ENCODE results near the gene EIF3K.

The EIF3K gene

GRCh38 chr19:38665950-38666662 lies 47.1 kb downstream of the EIF3K start:
- DNase-seq (ENCODE audit: low read depth) = no peak

- DNase-seq (ENCODE audit: low read depth) = no peak
Measured at GRCh38 chr19:38666663-38667511, 47.9 kb downstream of the EIF3K start.

- DNase-seq (ENCODE audit: low read depth) = no peak
Measured at GRCh38 chr19:38667661-38668171, 48.7 kb downstream of the EIF3K start.

- DNase-seq (ENCODE audit: low read depth) = no peak
Measured at GRCh38 chr19:38669552-38669951, 50.6 kb downstream of the EIF3K start.

- no peak for DNase-seq (ENCODE audit: low read depth)
Measured at GRCh38 chr19:38670921-38671398, 52.0 kb downstream of the EIF3K start.

GRCh38 chr19:38671654-38672053 lies 52.7 kb downstream of the EIF3K start:
- no peak for DNase-seq (ENCODE audit: low read depth)

GRCh38 chr19:38673030-38673429 lies 54.0 kb downstream of the EIF3K start:
- DNase-seq (ENCODE audit: low read depth) = no peak

- no peak for DNase-seq (ENCODE audit: low read depth)
Measured at GRCh38 chr19:38674388-38675171, 55.6 kb downstream of the EIF3K start.

GRCh38 chr19:38675611-38676010 lies 56.6 kb downstream of the EIF3K start:
- no peak for DNase-seq (ENCODE audit: low read depth)

- DNase-seq (ENCODE audit: low read depth) = no peak
Measured at GRCh38 chr19:38676023-38676877, 57.3 kb downstream of the EIF3K start.

- DNase-seq (ENCODE audit: low read depth) = no peak
Measured at GRCh38 chr19:38676878-38677646, 58.1 kb downstream of the EIF3K start.

GRCh38 chr19:38678217-38678890 lies 59.4 kb downstream of the EIF3K start:
- no peak for DNase-seq (ENCODE audit: low read depth)

- DNase-seq (ENCODE audit: low read depth) = no peak
Measured at GRCh38 chr19:38678891-38679494, 60.0 kb downstream of the EIF3K start.

- DNase-seq (ENCODE audit: low read depth) = no peak
Measured at GRCh38 chr19:38679839-38680238, 60.9 kb downstream of the EIF3K start.

GRCh38 chr19:38682195-38682867 lies 63.3 kb downstream of the EIF3K start:
- DNase-seq (ENCODE audit: low read depth) = no peak

- no peak for DNase-seq (ENCODE audit: low read depth)
Measured at GRCh38 chr19:38682872-38683392, 63.9 kb downstream of the EIF3K start.

- no peak for DNase-seq (ENCODE audit: low read depth)
Measured at GRCh38 chr19:38683393-38684077, 64.5 kb downstream of the EIF3K start.

All from stimulated activated CD8-positive, alpha-beta memory T cell treated with anti-CD3 and anti-CD28 coated beads, Interleukin-15, amount 100 ng/mL, for 24 hours (primary cell).